GM19193 (cell line): ENCODE measurements around the gene ZDHHC22.

Source experiments
- POLR2A ChIP-seq: IDR thresholded peaks from 4 replicates; pipeline ENCODE4 v1.6.1; 2011; ENCODE audit not compliant: insufficient read depth, insufficient read length; ENCODE audit errors: extremely low read depth

Gene ZDHHC22

GRCh38 chr14:77105145-77105939, 36.2 kb downstream of the ZDHHC22 start:
- no peak for TF ChIP-seq POLR2A

GRCh38 chr14:77104393-77104792, 37.2 kb downstream of the ZDHHC22 start:
- TF ChIP-seq POLR2A: no peak

- TF ChIP-seq POLR2A: no peak
Observed at GRCh38 chr14:77103951-77104350, 37.6 kb downstream of the ZDHHC22 start.

GRCh38 chr14:77103475-77103874, 38.1 kb downstream of the ZDHHC22 start:
- TF ChIP-seq POLR2A: no peak

- TF ChIP-seq POLR2A: no peak
Observed at GRCh38 chr14:77102154-77102553, 39.4 kb downstream of the ZDHHC22 start.

GRCh38 chr14:77100961-77101360, 40.6 kb downstream of the ZDHHC22 start:
- no peak for TF ChIP-seq POLR2A

- TF ChIP-seq POLR2A: no peak
Observed at GRCh38 chr14:77099425-77100167, 42.0 kb downstream of the ZDHHC22 start.

GRCh38 chr14:77098529-77099353, 42.9 kb downstream of the ZDHHC22 start:
- TF ChIP-seq POLR2A: no peak

GRCh38 chr14:77097700-77098528, 43.7 kb downstream of the ZDHHC22 start, which contains the start of gene CIPC:
TSS of gene CIPC (plus strand) at chr14:77098258. CDS start at chr14:77105709, 7,451 bp downstream.
- peak; percentile 76 for TF ChIP-seq POLR2A

- TF ChIP-seq POLR2A: no peak
Observed at GRCh38 chr14:77097006-77097699, 44.4 kb downstream of the ZDHHC22 start.

- no peak for TF ChIP-seq POLR2A
Observed at GRCh38 chr14:77094672-77095284, 46.8 kb downstream of the ZDHHC22 start.

GRCh38 chr14:77092676-77093075, 48.9 kb downstream of the ZDHHC22 start:
- no peak for TF ChIP-seq POLR2A

GRCh38 chr14:77091518-77091917, 50.1 kb downstream of the ZDHHC22 start:
- no peak for TF ChIP-seq POLR2A
